Neuronal stem cell (in vitro differentiated cells): ENCODE data around the gene C12orf60.

Source experiments
- DNase-seq: peaks from one replicate; pipeline ENCODE4 v3.0.0-alpha.2; 2013; ENCODE audit warnings: low spot score
- H2AFZ ChIP-seq: one replicate; pipeline ENCODE4 v1.6.1; 2013; ENCODE audit warnings: mild to moderate bottlenecking, low read length, inconsistent platforms
- H2AK5ac ChIP-seq: 2 replicates; pipeline ENCODE4 v1.6.1; 2013; ENCODE audit warnings: low read depth, mild to moderate bottlenecking, inconsistent platforms, low read length, moderate library complexity, mixed read lengths
- H2BK120ac ChIP-seq: 2 replicates; pipeline ENCODE4 v1.6.1; 2013; ENCODE audit warnings: low read depth, mild to moderate bottlenecking, inconsistent platforms, low read length, moderate library complexity, mixed read lengths
- H2BK12ac ChIP-seq: one replicate; pipeline ENCODE4 v1.6.1; 2013; ENCODE audit warnings: low read length, inconsistent platforms
- H2BK15ac ChIP-seq: 2 replicates; pipeline ENCODE4 v1.6.1; 2013; ENCODE audit warnings: mild to moderate bottlenecking, low read length, inconsistent platforms, mixed read lengths
- H2BK5ac ChIP-seq: one replicate; pipeline ENCODE4 v1.6.1; 2013; ENCODE audit warnings: inconsistent platforms, mild to moderate bottlenecking, low read length, moderate library complexity
- H3K14ac ChIP-seq: one replicate; pipeline ENCODE4 v1.6.1; 2013; ENCODE audit warnings: low read length, inconsistent platforms
- H3K18ac ChIP-seq: 2 replicates; pipeline ENCODE4 v1.6.1; 2013; ENCODE audit warnings: low read length, inconsistent platforms
- H3K23ac ChIP-seq: 2 replicates; pipeline ENCODE4 v1.6.1; 2013; ENCODE audit warnings: low read depth, mild to moderate bottlenecking, mixed read lengths, low read length, inconsistent platforms; ENCODE audit not compliant: poor library complexity
- H3K27ac ChIP-seq: replicated peaks from 3 replicates; pipeline ENCODE4 v1.5.1; 2013; ENCODE audit warnings: low read length, inconsistent platforms
- H3K27me3 ChIP-seq, 3 experiments: 2 replicates each; pipeline ENCODE4 v1.6.1; 2013; ENCODE audit warnings: low read length in 3 of 3, mild to moderate bottlenecking in 2 of 3, inconsistent platforms in 1 of 3, low read depth in 1 of 3, mixed read lengths in 1 of 3, moderate library complexity in 1 of 3; ENCODE audit not compliant: control insufficient read depth in 3 of 3, insufficient read depth in 3 of 3
- H3K36me3 ChIP-seq, 2 donors: replicated peaks in 1 of 2; 2 replicates each; pipeline ENCODE4 v1.6.1; 2013; ENCODE audit warnings: low read length in 2 of 2; ENCODE audit not compliant: control insufficient read depth in 2 of 2, insufficient read depth in 2 of 2
- H3K4ac ChIP-seq: 2 replicates; pipeline ENCODE4 v1.6.1; 2013; ENCODE audit warnings: inconsistent platforms, mild to moderate bottlenecking, low read length, moderate library complexity
- H3K4me1 ChIP-seq, 2 donors: 1 replicate in 1 of 2; 2 replicates in 1 of 2; pipeline ENCODE4 v1.6.1; 2013; ENCODE audit warnings: low read length in 2 of 2, low read depth in 1 of 2; ENCODE audit not compliant: control insufficient read depth in 2 of 2, insufficient read depth in 1 of 2
- H3K4me2 ChIP-seq: one replicate; pipeline ENCODE4 v1.6.1; 2013; ENCODE audit warnings: mild to moderate bottlenecking, low read length, inconsistent platforms; ENCODE audit not compliant: insufficient read depth, poor library complexity, severe bottlenecking
- H3K4me3 ChIP-seq, 2 donors: 2 replicates each; pipeline ENCODE4 v1.5.1; 2013; ENCODE audit warnings: low read length in 2 of 2, mild to moderate bottlenecking in 2 of 2, inconsistent platforms in 1 of 2, moderate library complexity in 1 of 2
- H3K79me1 ChIP-seq: one replicate; pipeline ENCODE4 v1.6.1; 2013; ENCODE audit warnings: low read depth, mild to moderate bottlenecking, inconsistent platforms, low read length, moderate library complexity
- H3K9ac ChIP-seq: one replicate; pipeline ENCODE4 v1.6.1; 2013; ENCODE audit warnings: mild to moderate bottlenecking, low read depth, low read length, inconsistent platforms; ENCODE audit not compliant: poor library complexity
- H3K9me3 ChIP-seq, 2 donors: replicated peaks in 1 of 2; 2 replicates each; pipeline versions ENCODE3 to v1.6.1; 2013; ENCODE audit warnings: low read length in 2 of 2, mild to moderate bottlenecking in 2 of 2, inconsistent platforms in 1 of 2, low read depth in 1 of 2, mixed read lengths in 1 of 2, moderate library complexity in 1 of 2; ENCODE audit not compliant: control insufficient read depth in 2 of 2, insufficient read depth in 1 of 2
- H4K8ac ChIP-seq: one replicate; pipeline ENCODE4 v1.6.1; 2013; ENCODE audit warnings: low read depth, mild to moderate bottlenecking, inconsistent platforms, low read length, moderate library complexity
- H4K91ac ChIP-seq: one replicate; pipeline ENCODE4 v1.6.1; 2013; ENCODE audit warnings: low read length, low read depth, mild to moderate bottlenecking, inconsistent platforms; ENCODE audit not compliant: poor library complexity
- WGBS, 2 donors: extraction: QIAGEN DNeasy Blood & Tissue Kit; methylation state at CpG; one replicate each; pipeline ENCODE4 v1.1.7; 2013; ENCODE audit warnings: missing lambda C conversion rate in 2 of 2, mixed read lengths in 1 of 2; ENCODE audit not compliant: insufficient read length in 2 of 2, insufficient replicate concordance in 1 of 2; ENCODE audit errors: extremely low coverage in 2 of 2; 5-methylcytosine and 5-hydroxymethylcytosine counted together

Gene C12orf60

GRCh38 chr12:14860490-14860889 lies 57.0 kb downstream of the C12orf60 start:
- no peak overlapping the region for H3K18ac ChIP-seq
- H2AK5ac ChIP-seq: no peak overlapping the region
- no peak overlapping the region for H3K14ac ChIP-seq
- H3K4me1 ChIP-seq: no peaks in the 10 kb centered on the region
- no peaks in the 10 kb centered on the region for H3K79me1 ChIP-seq
- H3K36me3 ChIP-seq: no peaks in the 10 kb centered on the region
- H3K4me3 ChIP-seq: no peak overlapping the region
- H3K4me2 ChIP-seq: no peak overlapping the region
- H2AFZ ChIP-seq: no peak overlapping the region
- no peak overlapping the region for H2BK5ac ChIP-seq
- no peak overlapping the region for H3K27ac ChIP-seq
- no peak overlapping the region for H3K23ac ChIP-seq
- no peak overlapping the region for H3K4ac ChIP-seq
- no peak overlapping the region for H4K8ac ChIP-seq
- H4K91ac ChIP-seq: no peak overlapping the region
- H3K9ac ChIP-seq: no peak overlapping the region
- H2BK12ac ChIP-seq: no peak overlapping the region
- no peaks in the 10 kb centered on the region for H3K27me3 ChIP-seq
- no peaks in the 10 kb centered on the region for H3K9me3 ChIP-seq
- H2BK15ac ChIP-seq: no peak overlapping the region
- no peak for DNase-seq
- H2BK120ac ChIP-seq: no peak overlapping the region

GRCh38 chr12:14868916-14869506 lies 65.5 kb downstream of the C12orf60 start:
- DNase-seq: no peak
- no peaks in the 10 kb centered on the region for H3K9me3 ChIP-seq
- no peaks in the 10 kb centered on the region for H3K36me3 ChIP-seq
- no peak overlapping the region for H2BK15ac ChIP-seq
- WGBS, 2 donors: no CpG with 5 or more reads among the region's 3 CpGs
- no peak overlapping the region for H3K27ac ChIP-seq
- H3K4me3 ChIP-seq: no peak overlapping the region
- H4K91ac ChIP-seq: no peak overlapping the region
- no peaks in the 10 kb centered on the region for H3K79me1 ChIP-seq
- H3K4ac ChIP-seq: no peak overlapping the region
- H2AFZ ChIP-seq: no peak overlapping the region
- peak overlapping the region; percentile 40 for H3K18ac ChIP-seq
- no peak overlapping the region for H4K8ac ChIP-seq
- no peak overlapping the region for H3K9ac ChIP-seq
- H2AK5ac ChIP-seq: peak overlapping the region; percentile 32
- H2BK12ac ChIP-seq: no peak overlapping the region
- no peaks in the 10 kb centered on the region for H3K4me1 ChIP-seq
- no peak overlapping the region for H2BK120ac ChIP-seq
- H3K23ac ChIP-seq: no peak overlapping the region
- no peaks in the 10 kb centered on the region for H3K27me3 ChIP-seq
- no peak overlapping the region for H3K14ac ChIP-seq
- no peak overlapping the region for H2BK5ac ChIP-seq
- H3K4me2 ChIP-seq: no peak overlapping the region

GRCh38 chr12:14871247-14871646 lies 67.8 kb downstream of the C12orf60 start:
- Histone ChIP-seq H2BK12ac (no peak overlapping the region), H3K36me3 (no peaks in the 10 kb centered on the region)
- no CpG with 5 or more reads among the region's 1 CpG for WGBS, 2 donors

GRCh38 chr12:14871886-14872285 lies 68.4 kb downstream of the C12orf60 start:
- Histone ChIP-seq H3K79me1 (no peaks in the 10 kb centered on the region), H3K18ac (no peak overlapping the region), H3K27me3 (no peaks in the 10 kb centered on the region), H4K8ac (no peak overlapping the region), H2BK15ac (no peak overlapping the region), H3K14ac (no peak overlapping the region), H2BK12ac (no peak overlapping the region), H2BK120ac (no peak overlapping the region), H3K4me3 (no peak overlapping the region), H4K91ac (no peak overlapping the region), H3K9ac (no peak overlapping the region), H3K9me3 (no peaks in the 10 kb centered on the region), H3K36me3 (no peaks in the 10 kb centered on the region), H2AFZ (no peak overlapping the region), H2BK5ac (no peak overlapping the region), H3K4me1 (no peaks in the 10 kb centered on the region), H3K23ac (no peak overlapping the region), H2AK5ac (no peak overlapping the region), H3K27ac (no peak overlapping the region), H3K4ac (no peak overlapping the region), H3K4me2 (no peak overlapping the region)
- no CpG with 5 or more reads among the region's 1 CpG for WGBS, 2 donors
- no peak for DNase-seq

More at GRCh38 chr12:14871247-14871646, 67.8 kb downstream of the C12orf60 start:
- no peak overlapping the region for H2BK120ac ChIP-seq
- no peak overlapping the region for H2AK5ac ChIP-seq
- no peak overlapping the region for H3K4ac ChIP-seq
- H3K4me1 ChIP-seq: no peaks in the 10 kb centered on the region
- H3K4me3 ChIP-seq: no peak overlapping the region
- no peak overlapping the region for H3K4me2 ChIP-seq
- no peak overlapping the region for H2AFZ ChIP-seq
- no peak overlapping the region for H3K14ac ChIP-seq
- no peak overlapping the region for H2BK15ac ChIP-seq
- H3K18ac ChIP-seq: no peak overlapping the region
- no peak overlapping the region for H3K9ac ChIP-seq
- DNase-seq: no peak
- no peaks in the 10 kb centered on the region for H3K9me3 ChIP-seq
- no peak overlapping the region for H2BK5ac ChIP-seq
- H3K27me3 ChIP-seq: no peaks in the 10 kb centered on the region
- H3K23ac ChIP-seq: no peak overlapping the region
- H3K79me1 ChIP-seq: no peaks in the 10 kb centered on the region
- H4K8ac ChIP-seq: no peak overlapping the region
- no peak overlapping the region for H4K91ac ChIP-seq
- H3K27ac ChIP-seq: no peak overlapping the region
